Panc1 (cell line): ENCODE results near the gene PLA2G5.

ENCODE experiments used
- POLR2AphosphoS5 ChIP-seq: IDR thresholded peaks from 2 replicates; pipeline ENCODE4 v1.6.1; 2012; ENCODE audit warnings: mild to moderate bottlenecking, low read depth, low read length, moderate library complexity
- REST ChIP-seq, 2 experiments: IDR thresholded peaks; 2 replicates each; pipeline ENCODE4 v1.6.1; 2011 to 2012; ENCODE audit warnings: low read depth in 2 of 2, control low read depth in 1 of 2, low read length in 1 of 2, mild to moderate bottlenecking in 1 of 2, moderate library complexity in 1 of 2; ENCODE audit not compliant: insufficient read depth in 1 of 2
- SIN3A ChIP-seq: IDR thresholded peaks from 2 replicates; pipeline ENCODE4 v1.6.1; 2012; ENCODE audit warnings: low read depth, mild to moderate bottlenecking, low read length, moderate library complexity, borderline replicate concordance; ENCODE audit not compliant: insufficient read depth
- TCF7L2 ChIP-seq: IDR thresholded peaks from 2 replicates; pipeline ENCODE4 v1.6.1; 2011; ENCODE audit warnings: mild to moderate bottlenecking, low read depth, low read length, inconsistent platforms
- TF ChIP-seq, protein P1 (sequence below): fragments of 450-650 bp; IDR thresholded peaks from 2 replicates; pipeline ENCODE4 v1.5.1; 2017; ENCODE audit warnings: mild to moderate bottlenecking

DNA sequence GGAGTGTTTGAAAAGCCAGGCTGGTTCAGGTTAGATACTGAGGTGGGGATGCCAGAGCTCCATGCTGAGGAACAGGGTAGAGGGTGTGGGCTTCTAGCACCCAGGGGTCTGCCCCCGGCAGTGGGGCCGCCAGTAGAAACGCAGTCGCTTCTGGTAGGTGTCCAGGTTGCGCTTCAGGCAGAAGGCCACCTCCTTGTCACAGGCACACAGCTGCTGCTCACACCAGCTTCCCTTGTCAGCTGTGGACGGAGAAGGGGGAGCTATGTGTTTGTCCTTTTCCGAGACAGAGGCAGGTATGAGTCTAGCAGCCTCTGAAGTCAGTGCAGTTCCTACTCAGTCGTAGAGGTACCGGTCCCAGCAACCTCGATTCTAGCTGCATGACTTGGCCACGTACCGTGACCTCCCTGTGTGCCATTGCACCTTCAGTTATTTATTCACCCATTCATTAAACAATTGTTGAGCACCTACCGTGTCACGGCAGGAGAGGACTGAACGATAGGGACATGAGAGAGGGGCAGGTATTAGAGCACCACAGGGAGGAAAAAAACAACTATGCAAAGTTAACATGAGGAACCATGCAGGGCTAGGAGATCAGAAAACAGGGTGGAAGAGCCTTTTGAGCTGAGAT lies 44.1 kb downstream of the PLA2G5 start:
- TF ChIP-seq, protein P1, sequence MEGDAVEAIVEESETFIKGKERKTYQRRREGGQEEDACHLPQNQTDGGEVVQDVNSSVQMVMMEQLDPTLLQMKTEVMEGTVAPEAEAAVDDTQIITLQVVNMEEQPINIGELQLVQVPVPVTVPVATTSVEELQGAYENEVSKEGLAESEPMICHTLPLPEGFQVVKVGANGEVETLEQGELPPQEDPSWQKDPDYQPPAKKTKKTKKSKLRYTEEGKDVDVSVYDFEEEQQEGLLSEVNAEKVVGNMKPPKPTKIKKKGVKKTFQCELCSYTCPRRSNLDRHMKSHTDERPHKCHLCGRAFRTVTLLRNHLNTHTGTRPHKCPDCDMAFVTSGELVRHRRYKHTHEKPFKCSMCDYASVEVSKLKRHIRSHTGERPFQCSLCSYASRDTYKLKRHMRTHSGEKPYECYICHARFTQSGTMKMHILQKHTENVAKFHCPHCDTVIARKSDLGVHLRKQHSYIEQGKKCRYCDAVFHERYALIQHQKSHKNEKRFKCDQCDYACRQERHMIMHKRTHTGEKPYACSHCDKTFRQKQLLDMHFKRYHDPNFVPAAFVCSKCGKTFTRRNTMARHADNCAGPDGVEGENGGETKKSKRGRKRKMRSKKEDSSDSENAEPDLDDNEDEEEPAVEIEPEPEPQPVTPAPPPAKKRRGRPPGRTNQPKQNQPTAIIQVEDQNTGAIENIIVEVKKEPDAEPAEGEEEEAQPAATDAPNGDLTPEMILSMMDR: no peak
- TF ChIP-seq POLR2AphosphoS5: no peak
- TF ChIP-seq REST (IDR thresholded peaks at IDR 0.05; ENCODE audit: insufficient read depth in 1 of 2, low read depth in 2 of 2, low read length in 1 of 2): no peak
- TF ChIP-seq SIN3A: no peak
- TF ChIP-seq TCF7L2: no peak
